Measurements from ENCODE around the gene ZNF749.

GRCh38 chr19:57441979-57442752, 7.0 kb downstream of the ZNF749 start:
- TF ChIP-seq CTCF (conservative IDR thresholded peaks at IDR 0.05; ENCODE audit: low read depth, low read length) (no peak), EZH2 (IDR thresholded peaks at IDR 0.05; ENCODE audit: borderline replicate concordance, low read depth, low read length, poor library complexity, severe bottlenecking) (no peak)
